Epidermal melanocyte (primary cell): ENCODE measurements around the gene RAB10.

Source experiments
- DNase-seq: peaks from one replicate; pipeline ENCODE4 v3.0.0; 2011; ENCODE audit warnings: low spot score; ENCODE audit not compliant: insufficient read length

RAB10 gene

DNA sequence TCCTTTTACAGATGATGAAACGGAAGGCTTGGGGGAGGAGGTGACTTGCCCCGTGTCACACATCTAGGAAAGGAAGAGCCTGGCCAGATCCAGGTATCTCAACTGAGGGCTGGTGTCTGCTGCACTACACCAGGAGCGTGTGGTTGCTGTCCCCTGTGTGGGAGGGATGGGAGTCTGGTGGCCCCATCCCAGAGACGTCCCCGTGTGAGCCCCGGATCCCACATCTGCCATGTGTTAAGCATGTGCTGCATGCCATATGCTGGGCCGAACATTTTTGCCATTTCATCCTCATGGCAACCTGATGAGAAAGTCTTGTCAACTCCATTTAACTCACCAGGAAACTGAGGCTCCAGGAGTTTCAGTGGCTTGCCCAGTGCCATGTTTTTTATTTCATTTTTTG, 143.2 kb downstream of the RAB10 start:
- no peak for DNase-seq

DNA sequence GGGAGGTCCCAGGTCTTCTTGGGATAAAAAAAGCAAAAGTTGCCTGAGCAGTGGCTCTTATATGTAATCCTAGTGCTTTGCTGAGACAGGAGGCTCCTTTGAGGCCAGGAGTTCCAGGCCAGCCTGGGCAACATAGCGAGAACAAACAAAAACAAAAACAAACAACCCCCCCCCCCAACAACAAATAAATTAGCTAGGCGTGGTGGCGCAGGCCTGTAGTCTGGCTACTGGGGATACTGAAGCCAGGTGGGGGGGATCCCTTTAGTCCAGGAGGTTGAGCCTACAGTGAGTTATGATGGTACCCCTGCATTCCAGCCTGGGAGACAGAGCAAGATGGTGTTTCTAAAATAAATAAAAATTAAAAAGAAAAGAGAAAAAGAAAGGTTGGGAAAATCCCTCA, 144.4 kb downstream of the RAB10 start:
- DNase-seq = no peak

DNA sequence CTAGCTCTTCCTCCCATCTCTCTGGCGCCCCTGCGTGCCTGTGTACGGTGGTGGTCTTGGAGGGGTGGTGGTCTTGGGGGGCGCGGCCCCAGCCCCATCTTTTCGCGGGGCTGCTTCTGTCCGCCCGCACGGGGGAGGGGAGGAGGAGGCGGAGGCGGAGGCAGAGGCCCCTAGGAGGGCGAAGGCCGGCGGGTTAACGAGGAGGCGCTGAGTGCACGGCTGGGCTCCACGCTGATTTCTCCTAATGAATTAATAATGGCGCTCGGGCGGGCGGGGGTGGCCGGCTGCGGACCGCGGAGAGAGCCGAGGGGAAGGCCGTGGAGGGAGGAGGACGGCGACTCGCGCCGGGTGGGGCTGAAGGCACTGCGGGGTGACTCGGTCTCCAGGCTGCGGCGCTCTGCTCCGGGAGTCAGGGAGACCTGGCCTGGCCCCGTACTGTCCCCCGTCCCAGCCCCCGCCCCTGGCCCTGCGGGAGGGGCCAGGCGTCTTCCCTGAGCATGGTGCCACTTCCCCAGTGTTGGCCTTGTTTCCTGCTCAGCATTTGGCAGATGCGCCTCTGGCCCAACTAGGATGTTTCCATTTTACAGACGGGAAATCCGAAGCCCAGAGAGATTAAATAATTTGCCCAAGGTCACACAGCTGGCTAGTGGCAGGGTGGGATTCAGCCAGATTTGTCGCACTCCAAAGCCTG, 145.0 kb downstream of the RAB10 start:
- peak; percentile 60 for DNase-seq

DNA sequence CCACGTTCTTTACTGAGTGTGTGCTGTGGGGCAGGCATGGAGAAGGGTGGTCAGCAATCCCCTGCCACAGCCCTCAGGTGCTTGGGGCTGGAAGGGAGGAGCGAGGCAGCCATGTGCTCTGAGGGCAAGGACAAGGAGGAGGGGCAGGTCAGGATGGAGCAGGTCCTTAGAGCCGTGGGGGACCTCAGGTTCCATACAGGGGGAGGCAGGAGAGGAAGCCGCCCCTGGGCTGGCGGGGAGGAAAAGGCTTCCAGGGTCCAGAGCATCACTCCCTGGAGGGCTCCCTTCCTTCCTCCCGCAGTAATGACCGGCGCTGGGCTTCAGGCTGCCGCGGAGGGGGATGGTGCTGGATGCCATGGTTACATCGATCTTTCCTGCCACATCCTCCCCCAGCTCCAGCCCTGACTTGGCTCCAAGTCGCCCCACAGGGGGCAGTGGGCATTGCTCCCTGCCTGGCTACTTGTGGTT, 145.6 kb downstream of the RAB10 start:
- DNase-seq = no peak

DNA sequence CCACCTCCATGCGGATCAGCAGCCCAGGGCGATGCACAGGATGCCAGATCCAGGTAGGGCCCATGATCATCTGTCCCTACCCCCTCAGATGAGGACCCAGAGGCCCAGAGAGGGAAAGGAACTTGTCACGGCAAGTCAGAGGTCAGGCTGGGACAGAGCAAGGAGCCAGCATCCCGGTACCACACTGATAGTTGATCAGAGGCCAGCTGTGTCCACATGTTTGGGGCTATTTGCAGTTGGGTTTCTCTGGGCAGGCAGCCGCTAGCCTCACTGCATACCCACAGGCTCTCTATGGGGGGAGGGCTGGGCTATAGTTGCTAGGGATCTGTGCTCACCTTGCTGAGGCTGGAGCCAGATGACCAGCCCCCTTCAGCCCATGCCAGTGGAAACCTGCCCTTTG, 148.6 kb downstream of the RAB10 start:
- no peak for DNase-seq

DNA sequence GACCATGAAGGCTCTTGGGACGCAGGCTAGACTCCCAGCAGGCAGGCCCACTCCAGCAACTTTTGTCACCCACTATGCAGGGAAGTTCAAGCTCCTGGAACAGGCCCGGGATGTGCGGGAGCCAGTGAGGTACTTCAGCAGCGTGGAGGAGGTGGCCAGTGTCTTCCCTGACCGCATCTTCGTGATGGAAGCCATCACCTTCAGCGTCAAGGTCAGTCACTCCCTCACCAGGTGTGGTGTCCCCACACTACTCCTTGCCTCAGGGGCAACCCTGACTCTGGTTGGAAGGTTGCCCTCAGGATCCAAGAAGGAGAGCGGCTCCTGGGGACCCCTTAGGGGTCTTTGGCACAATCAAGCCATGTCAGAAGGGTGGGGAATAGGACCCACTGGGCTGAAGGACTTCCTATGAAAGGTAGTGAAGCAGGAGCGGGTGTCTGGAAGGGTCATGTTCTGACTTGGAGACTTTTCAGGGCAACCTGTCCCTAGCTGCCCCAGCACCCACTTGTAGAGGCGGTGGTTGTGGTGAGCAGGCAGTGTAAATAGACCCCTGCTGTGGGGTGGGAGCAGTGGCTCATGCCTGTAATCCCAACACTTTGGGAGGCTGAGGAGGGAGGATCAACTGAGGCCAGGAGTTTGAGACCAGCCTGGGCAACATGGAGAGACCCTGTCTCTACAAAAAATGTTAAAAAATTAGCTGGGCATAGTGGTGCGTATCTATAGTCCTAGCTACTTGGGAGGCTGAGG, 149.2 kb downstream of the RAB10 start:
- DNase-seq = no peak

DNA sequence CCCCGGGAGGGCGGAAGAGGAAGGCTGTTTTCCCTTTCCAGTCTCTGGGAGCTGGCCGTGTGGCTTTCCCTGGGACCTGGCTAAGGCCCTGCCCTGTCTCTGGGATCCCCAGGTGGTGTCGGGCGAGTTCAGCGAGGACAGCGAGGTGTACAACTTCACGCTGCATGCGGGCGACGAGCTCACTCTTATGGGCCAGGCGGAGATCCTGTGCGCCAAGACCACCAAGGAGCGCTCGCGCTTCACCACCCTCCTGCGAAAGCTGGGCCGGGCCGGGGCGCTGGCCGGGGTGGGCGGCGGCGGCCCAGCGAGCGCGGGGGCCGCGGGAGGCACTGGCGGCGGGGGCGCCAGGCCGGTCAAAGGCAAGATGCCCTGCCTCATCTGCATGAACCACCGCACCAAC, 150.2 kb downstream of the RAB10 start:
- DNase-seq = no peak

DNA sequence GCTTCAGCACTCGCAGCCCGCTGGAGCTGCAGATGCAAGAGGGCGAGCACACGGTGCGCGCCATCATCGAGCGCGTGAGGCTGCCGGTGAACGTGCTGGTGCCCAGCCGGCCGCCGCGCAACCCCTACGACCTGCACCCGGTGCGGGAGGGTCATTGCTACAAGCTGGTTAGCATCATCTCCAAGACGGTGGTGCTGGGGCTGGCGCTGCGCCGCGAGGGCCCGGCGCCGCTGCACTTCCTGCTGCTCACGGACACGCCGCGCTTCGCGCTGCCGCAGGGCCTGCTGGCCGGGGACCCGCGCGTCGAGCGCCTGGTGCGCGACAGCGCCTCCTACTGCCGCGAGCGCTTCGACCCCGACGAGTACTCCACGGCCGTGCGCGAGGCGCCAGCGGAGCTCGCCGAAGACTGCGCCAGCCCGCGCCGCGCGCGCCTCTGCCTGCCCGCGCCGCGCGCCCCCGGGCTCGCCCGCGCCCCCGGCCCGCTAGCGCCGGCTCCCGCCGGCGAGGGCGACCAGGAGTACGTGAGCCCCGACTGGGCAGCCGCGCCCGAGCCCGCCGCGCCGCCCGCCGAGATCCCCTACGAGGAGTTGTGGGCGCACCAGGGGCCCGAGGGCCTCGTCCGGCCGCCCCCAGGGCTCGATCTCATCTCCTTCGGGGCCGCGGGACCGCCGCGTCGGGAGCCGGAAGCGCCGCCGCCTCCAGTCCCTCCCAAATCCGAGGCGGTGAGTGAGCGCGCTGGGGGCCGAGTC, 150.8 kb downstream of the RAB10 start:
- peak; percentile 90 for DNase-seq

DNA sequence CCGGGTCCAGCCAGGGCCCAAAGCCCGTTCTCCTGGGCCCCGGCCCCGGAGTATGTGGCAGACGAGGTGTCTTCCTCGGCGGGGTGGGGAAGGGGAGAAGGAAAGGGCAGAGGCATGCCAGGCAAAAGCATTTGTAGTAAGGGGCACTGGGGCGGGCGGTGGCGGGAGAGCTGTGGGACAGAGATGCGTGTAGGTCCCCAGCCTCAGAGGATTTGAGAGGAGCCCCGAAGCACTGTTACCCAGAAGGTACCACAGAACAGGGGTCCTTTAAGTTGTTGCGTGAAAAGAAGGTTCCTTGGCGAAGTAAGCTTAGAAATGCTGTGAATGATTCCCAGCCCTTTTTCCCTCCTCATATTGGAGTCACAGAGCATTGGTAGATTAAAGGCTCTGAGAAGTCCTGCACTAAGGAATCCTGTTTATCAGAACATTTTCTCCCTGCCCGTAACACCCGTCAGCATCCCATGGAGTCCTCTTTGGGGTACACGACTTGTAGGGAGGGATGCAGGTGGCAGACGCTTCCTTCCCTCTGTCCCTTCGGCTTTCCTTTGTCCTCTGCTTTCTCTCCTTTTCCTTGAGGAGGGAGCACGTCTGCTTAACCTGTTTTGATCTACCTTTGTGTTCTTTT, 151.5 kb downstream of the RAB10 start:
- DNase-seq = no peak

DNA sequence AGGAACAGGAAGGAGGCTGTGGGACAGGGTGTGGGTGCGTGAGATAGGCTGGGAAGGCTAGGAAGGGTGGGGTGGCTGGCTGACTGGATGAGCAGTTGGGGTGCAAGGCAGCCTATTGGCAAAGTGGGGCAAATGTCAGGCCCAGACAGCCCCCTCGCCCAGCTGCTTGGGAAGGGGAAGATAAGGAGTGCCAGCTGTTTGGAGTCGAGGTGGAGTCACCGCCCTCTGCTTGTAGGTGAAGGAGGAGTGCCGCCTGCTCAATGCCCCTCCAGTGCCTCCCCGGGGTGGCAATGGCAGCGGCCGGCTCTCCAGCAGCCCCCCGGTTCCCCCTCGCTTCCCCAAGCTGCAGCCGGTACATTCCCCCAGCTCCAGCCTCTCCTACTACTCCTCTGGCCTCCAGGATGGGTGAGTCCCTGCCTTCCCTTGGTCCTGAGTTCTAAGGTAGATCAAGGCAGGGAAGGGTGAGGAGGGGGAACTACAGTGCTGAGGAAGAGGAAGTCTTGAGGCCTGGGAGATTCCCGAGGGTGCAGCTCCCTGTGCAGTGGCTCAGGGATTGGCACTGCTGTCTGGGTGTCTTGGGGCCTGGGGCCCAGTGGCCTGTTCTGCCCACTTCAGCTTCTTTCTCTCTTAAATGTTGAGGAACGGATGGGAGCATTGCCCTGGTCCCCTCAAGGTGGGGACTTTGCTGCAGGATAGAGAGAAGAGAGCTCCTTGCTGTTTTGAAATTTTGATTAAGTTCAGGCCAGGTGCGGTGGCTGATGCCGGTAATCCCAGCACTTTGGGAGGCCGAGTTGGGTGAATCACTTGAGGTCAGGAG, 152.3 kb downstream of the RAB10 start:
- no peak for DNase-seq
